ENCODE results near the gene TRAF5.

- TF ChIP-seq ELF4 (IDR thresholded peaks at IDR 0.05) (no peak), NFRKB (IDR thresholded peaks at IDR 0.05) (no peak), FOXA1 (IDR thresholded peaks at IDR 0.05) (no peak), FOXM1 (IDR thresholded peaks at IDR 0.05; ENCODE audit: borderline replicate concordance) (no peak), BHLHE40 (IDR thresholded peaks at IDR 0.05; ENCODE audit: borderline replicate concordance) (no peak), ZNF384 (IDR thresholded peaks at IDR 0.05) (no peak), ARNT (IDR thresholded peaks at IDR 0.05) (no peak), HDGF (IDR thresholded peaks at IDR 0.05; ENCODE audit: borderline replicate concordance) (no peak), CTBP1 (IDR thresholded peaks at IDR 0.05; ENCODE audit: borderline replicate concordance) (no peak), FOXK2 (IDR thresholded peaks at IDR 0.05) (no peak)
Observed at GRCh38 chr1:211378844-211379243, 52.2 kb downstream of the TRAF5 start.

Data from HEK293T (cell line).